Astrocyte (in vitro differentiated cells and primary cell): ENCODE results near the gene NOA1. TPM values are rescaled to one million over a fixed set of nuclear protein-coding genes. Genes with fewer than 3 reads are reported as not detected.
"Not testable (repeated sequence)": the region's sequence is repeated elsewhere in the genome, so short reads cannot be mapped to it uniquely, and the experiment has no call there.

Experiments
- DNase-seq: peaks from one replicate; pipeline ENCODE4 v3.0.0-alpha.2; 2010; ENCODE audit warnings: low read depth
- FAIRE-seq: peaks from 2 replicates; lab custom pipeline; 2011; peaks lifted over from hg19 to GRCh38; lab: Jason Lieb, UNC
- H2AFZ ChIP-seq: 2 replicates; pipeline ENCODE4 v1.6.0; 2012; ENCODE audit warnings: low read depth, low read length, inconsistent platforms
- H3K27ac ChIP-seq: 2 replicates; pipeline ENCODE4 v1.5.1; 2011; ENCODE audit warnings: low read depth, low read length, inconsistent platforms
- H3K27me3 ChIP-seq: 2 replicates; pipeline ENCODE4 v1.6.0; 2011; ENCODE audit warnings: low read length, inconsistent platforms; ENCODE audit not compliant: insufficient read depth
- H3K36me3 ChIP-seq: 2 replicates; pipeline ENCODE4 v1.5.1; 2011; ENCODE audit warnings: low read length, inconsistent platforms; ENCODE audit not compliant: insufficient read depth
- H3K4me1 ChIP-seq: 2 replicates; pipeline ENCODE4 v1.5.1; 2011; ENCODE audit warnings: low read length, inconsistent platforms; ENCODE audit not compliant: insufficient read depth
- H3K4me2 ChIP-seq: 2 replicates; pipeline ENCODE4 v1.6.0; 2012; ENCODE audit warnings: low read length, inconsistent platforms
- H3K4me3 ChIP-seq: 2 replicates; pipeline ENCODE4 v1.5.1; 2011; ENCODE audit warnings: low read depth, mild to moderate bottlenecking, low read length, inconsistent platforms; ENCODE audit not compliant: insufficient read depth
- H3K79me2 ChIP-seq: 2 replicates; pipeline ENCODE4 v1.6.0; 2012; ENCODE audit warnings: mild to moderate bottlenecking, low read length, inconsistent platforms; ENCODE audit not compliant: insufficient read depth
- H3K9ac ChIP-seq: 2 replicates; pipeline ENCODE4 v1.6.0; 2012; ENCODE audit warnings: mild to moderate bottlenecking, low read length, inconsistent platforms
- H3K9me3 ChIP-seq: 2 replicates; pipeline ENCODE4 v1.5.1; 2012; ENCODE audit warnings: low read depth, mild to moderate bottlenecking, low read length, inconsistent platforms; ENCODE audit not compliant: insufficient read depth
- H4K20me1 ChIP-seq: 2 replicates; pipeline ENCODE4 v1.6.0; 2012; ENCODE audit warnings: low read length, inconsistent platforms; ENCODE audit not compliant: insufficient read depth
- H3K27ac Mint-ChIP-seq: one replicate; pipeline ENCODE4 v1.8.0; 2021; ENCODE audit warnings: mild to moderate bottlenecking, mixed read lengths; ENCODE audit not compliant: unreplicated experiment
- H3K27me3 Mint-ChIP-seq: one replicate; pipeline ENCODE4 v1.8.0; 2021; ENCODE audit warnings: low read depth, mixed read lengths; ENCODE audit not compliant: unreplicated experiment
- H3K36me3 Mint-ChIP-seq: one replicate; pipeline ENCODE4 v1.8.0; 2021; ENCODE audit warnings: low read depth, mixed read lengths; ENCODE audit not compliant: unreplicated experiment
- H3K4me1 Mint-ChIP-seq: one replicate; pipeline ENCODE4 v1.8.0; 2021; ENCODE audit warnings: low read depth, mixed read lengths; ENCODE audit not compliant: unreplicated experiment
- H3K4me3 Mint-ChIP-seq: one replicate; pipeline ENCODE4 v1.8.0; 2021; ENCODE audit warnings: mild to moderate bottlenecking, moderate library complexity, mixed read lengths; ENCODE audit not compliant: unreplicated experiment
- H3K9me3 Mint-ChIP-seq: one replicate; pipeline ENCODE4 v1.8.0; 2021; ENCODE audit warnings: mild to moderate bottlenecking, mixed read lengths; ENCODE audit not compliant: unreplicated experiment
- EZH2 ChIP-seq: IDR thresholded peaks from 2 replicates; pipeline ENCODE4 v1.6.1; 2012; ENCODE audit warnings: mild to moderate bottlenecking, low read length, inconsistent platforms; ENCODE audit not compliant: insufficient read depth
- total RNA-seq: library from RNA; stranded (reverse); gene quantifications from 2 replicates; pipeline ENCODE4 v1.2.1, GENCODE V29; 2021
- TF ChIP-seq, protein P1 (sequence below): IDR thresholded peaks from 2 replicates; pipeline ENCODE4 v1.5.1; 2011; ENCODE audit warnings: low read depth, mild to moderate bottlenecking, inconsistent platforms, low read length, moderate library complexity; ENCODE audit not compliant: insufficient read depth

The NOA1 gene
- total RNA-seq, 1 donor from 2014 or later = 16.2 TPM

GRCh38 chr4:56941403-56941802 is 36.0 kb downstream of the NOA1 start:
- H3K4me1 ChIP-seq = peaks cover 4% of the 10 kb centered on the region
- H3K36me3 ChIP-seq = peaks cover 4% of the 10 kb centered on the region
- Mint-ChIP-seq H3K9me3 (peaks cover 2% of the 10 kb centered on the region), H3K4me3 (no peak overlapping the region), H3K4me1 (peaks cover 8% of the 10 kb centered on the region), H3K36me3 (peaks cover 12% of the 10 kb centered on the region), H3K27ac (no peak overlapping the region), H3K27me3 (no peaks in the 10 kb centered on the region)
- FAIRE-seq (no peak), DNase-seq (no peak)
- H3K27me3 ChIP-seq = no peaks in the 10 kb centered on the region
- H3K4me3 ChIP-seq = no peak overlapping the region
- no peak overlapping the region for H3K4me2 ChIP-seq
- no peaks in the 10 kb centered on the region for H3K9me3 ChIP-seq
- no peak overlapping the region for H2AFZ ChIP-seq
- H4K20me1 ChIP-seq = no peaks in the 10 kb centered on the region
- no peak overlapping the region for H3K27ac ChIP-seq
- TF ChIP-seq, protein P1, sequence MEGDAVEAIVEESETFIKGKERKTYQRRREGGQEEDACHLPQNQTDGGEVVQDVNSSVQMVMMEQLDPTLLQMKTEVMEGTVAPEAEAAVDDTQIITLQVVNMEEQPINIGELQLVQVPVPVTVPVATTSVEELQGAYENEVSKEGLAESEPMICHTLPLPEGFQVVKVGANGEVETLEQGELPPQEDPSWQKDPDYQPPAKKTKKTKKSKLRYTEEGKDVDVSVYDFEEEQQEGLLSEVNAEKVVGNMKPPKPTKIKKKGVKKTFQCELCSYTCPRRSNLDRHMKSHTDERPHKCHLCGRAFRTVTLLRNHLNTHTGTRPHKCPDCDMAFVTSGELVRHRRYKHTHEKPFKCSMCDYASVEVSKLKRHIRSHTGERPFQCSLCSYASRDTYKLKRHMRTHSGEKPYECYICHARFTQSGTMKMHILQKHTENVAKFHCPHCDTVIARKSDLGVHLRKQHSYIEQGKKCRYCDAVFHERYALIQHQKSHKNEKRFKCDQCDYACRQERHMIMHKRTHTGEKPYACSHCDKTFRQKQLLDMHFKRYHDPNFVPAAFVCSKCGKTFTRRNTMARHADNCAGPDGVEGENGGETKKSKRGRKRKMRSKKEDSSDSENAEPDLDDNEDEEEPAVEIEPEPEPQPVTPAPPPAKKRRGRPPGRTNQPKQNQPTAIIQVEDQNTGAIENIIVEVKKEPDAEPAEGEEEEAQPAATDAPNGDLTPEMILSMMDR = no peak
- TF ChIP-seq EZH2 = no peak
- H3K79me2 ChIP-seq = no peaks in the 10 kb centered on the region
- no peak overlapping the region for H3K9ac ChIP-seq

- Histone ChIP-seq H3K36me3 (peaks cover 4% of the 10 kb centered on the region), H3K79me2 (no peaks in the 10 kb centered on the region), H3K27me3 (no peaks in the 10 kb centered on the region), H3K9me3 (no peaks in the 10 kb centered on the region), H3K4me2 (no peak overlapping the region), H4K20me1 (no peaks in the 10 kb centered on the region), H3K4me3 (no peak overlapping the region), H3K9ac (no peak overlapping the region), H3K27ac (no peak overlapping the region), H2AFZ (no peak overlapping the region), H3K4me1 (peaks cover 4% of the 10 kb centered on the region)
- DNase-seq (no peak), FAIRE-seq (no peak)
- Mint-ChIP-seq H3K36me3 (peaks cover 14% of the 10 kb centered on the region), H3K27ac (no peak overlapping the region), H3K9me3 (peaks cover 2% of the 10 kb centered on the region), H3K4me3 (no peak overlapping the region), H3K4me1 (peaks cover 8% of the 10 kb centered on the region), H3K27me3 (no peaks in the 10 kb centered on the region)
- TF ChIP-seq, protein P1 = no peak
- TF ChIP-seq EZH2 = no peak
Measured at GRCh38 chr4:56940971-56941370, 36.4 kb downstream of the NOA1 start.

DNA sequence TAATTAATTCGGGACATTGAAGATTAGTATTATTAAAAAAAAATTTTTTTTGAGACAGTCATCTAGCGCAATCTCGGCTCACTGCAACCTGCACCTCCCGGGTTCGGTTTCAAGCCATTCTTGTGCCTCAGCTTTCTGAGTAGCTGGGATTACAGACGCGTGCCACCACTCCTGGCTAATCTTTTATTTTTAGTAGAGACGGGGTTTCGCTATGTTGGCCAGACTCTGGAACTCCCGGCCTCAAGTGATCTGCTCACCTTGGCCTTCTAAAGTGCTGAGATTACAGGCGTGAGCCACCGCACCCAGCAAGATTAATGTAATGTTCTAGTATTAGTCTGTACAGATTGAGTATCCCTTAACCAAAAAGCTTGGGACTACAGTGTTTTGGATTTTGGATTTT is 37.0 kb downstream of the NOA1 start:
- Histone ChIP-seq H3K4me3 (no peak overlapping the region), H3K27ac (no peak overlapping the region), H3K79me2 (no peaks in the 10 kb centered on the region), H3K36me3 (peaks cover 4% of the 10 kb centered on the region), H4K20me1 (no peaks in the 10 kb centered on the region), H2AFZ (no peak overlapping the region), H3K4me1 (peaks cover 4% of the 10 kb centered on the region), H3K9me3 (no peaks in the 10 kb centered on the region), H3K9ac (no peak overlapping the region), H3K4me2 (no peak overlapping the region), H3K27me3 (no peaks in the 10 kb centered on the region)
- Mint-ChIP-seq H3K4me3 (no peak overlapping the region), H3K27me3 (no peaks in the 10 kb centered on the region), H3K9me3 (peaks cover 2% of the 10 kb centered on the region), H3K36me3 (peaks cover 14% of the 10 kb centered on the region), H3K4me1 (peaks cover 8% of the 10 kb centered on the region), H3K27ac (no peak overlapping the region)
- TF ChIP-seq EZH2 = no peak
- TF ChIP-seq, protein P1 = no peak
- DNase-seq = no peak
- FAIRE-seq = no peak

DNA sequence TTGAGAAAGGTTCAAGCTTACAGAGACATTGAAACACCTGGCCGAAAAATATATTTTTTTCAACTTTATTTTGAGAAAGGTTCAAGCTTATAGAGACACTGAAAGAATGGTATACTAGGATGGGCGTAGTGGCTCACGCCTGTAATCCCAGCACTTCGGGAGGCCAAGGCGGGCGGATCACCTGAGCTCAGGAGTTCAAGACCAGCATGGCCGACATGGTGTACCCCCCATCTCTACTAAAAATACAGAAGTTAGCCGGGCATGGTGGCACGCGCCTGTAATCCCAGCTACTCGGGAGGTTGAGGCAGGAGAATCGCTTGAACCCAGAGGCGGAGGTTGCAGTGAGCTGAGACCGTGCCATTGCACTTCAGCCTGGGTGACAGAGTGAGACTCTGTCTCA is 37.6 kb downstream of the NOA1 start:
- not testable (repeated sequence) for H3K4me3 Mint-ChIP-seq, H3K27ac Mint-ChIP-seq, H2AFZ ChIP-seq, H3K4me3 ChIP-seq, H3K4me2 ChIP-seq, DNase-seq, H3K27ac ChIP-seq, FAIRE-seq, H3K9me3 ChIP-seq, H3K27me3 Mint-ChIP-seq, H3K79me2 ChIP-seq, H3K9ac ChIP-seq, H3K27me3 ChIP-seq, H3K4me1 ChIP-seq, H3K9me3 Mint-ChIP-seq, H3K36me3 ChIP-seq, H4K20me1 ChIP-seq, H3K4me1 Mint-ChIP-seq
- H3K36me3 Mint-ChIP-seq = peaks cover 14% of the 10 kb centered on the region
